Measurements from ENCODE around the gene BANF2. TPM values are rescaled to one million over a fixed set of nuclear protein-coding genes. Genes with fewer than 3 reads are reported as not detected.

Gene BANF2
- total and polyA plus RNA-seq, 2 of the 13 experiments (the other 11 are each of a cell fraction or from before 2014, with no cell fraction given): 0.35 TPM; not detected in 1

DNA sequence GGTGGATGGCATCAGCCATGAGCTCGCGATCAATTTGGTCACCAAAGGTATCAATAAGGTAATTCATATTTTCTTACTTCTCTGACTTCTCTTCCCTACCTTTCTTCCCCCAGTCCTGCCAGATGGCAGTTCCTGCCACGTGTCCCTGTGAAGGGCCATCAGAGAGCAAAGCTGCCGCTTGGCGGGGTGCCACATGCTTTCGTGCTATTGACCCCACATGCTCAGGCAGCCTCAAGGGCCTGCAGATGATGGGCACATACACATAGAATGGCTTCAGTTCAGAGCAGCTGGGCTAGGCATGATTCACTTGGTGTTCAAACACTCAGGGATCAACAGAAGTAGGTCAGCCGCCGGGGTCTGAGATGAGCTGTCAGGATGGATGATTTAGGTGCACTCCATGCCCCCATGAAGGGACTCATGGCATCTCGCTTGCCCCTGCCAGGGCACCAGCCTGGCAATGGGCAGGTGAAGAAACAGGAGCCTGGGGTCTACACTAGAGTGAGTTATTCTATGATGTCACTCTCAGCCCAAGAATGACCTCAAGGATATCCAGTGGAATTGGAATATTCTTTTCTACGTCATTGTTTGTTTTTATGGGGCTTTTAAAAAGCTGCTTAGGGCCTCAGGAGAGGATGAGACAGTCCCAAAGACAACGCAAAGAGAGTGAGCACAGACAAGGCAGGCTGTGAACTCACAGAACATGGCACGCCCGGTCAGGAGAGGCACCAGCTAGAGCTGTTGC, 25.5 kb downstream of the BANF2 start (continued):
- TF ChIP-seq, protein P1, sequence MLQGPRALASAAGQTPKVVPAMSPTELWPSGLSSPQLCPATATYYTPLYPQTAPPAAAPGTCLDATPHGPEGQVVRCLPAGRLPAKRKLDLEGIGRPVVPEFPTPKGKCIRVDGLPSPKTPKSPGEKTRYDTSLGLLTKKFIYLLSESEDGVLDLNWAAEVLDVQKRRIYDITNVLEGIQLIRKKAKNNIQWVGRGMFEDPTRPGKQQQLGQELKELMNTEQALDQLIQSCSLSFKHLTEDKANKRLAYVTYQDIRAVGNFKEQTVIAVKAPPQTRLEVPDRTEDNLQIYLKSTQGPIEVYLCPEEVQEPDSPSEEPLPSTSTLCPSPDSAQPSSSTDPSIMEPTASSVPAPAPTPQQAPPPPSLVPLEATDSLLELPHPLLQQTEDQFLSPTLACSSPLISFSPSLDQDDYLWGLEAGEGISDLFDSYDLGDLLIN (CRISPR knock-in tag; IDR thresholded peaks at IDR 0.05; ENCODE audit: borderline replicate concordance): no peak
- TF ChIP-seq ZNF761 (CRISPR knock-in tag; conservative IDR thresholded peaks at IDR 0.05): no peak
- TF ChIP-seq ZNF138 (CRISPR knock-in tag; IDR thresholded peaks at IDR 0.05; ENCODE audit: low read depth): no peak
- no peak for TF ChIP-seq YEATS4 (CRISPR knock-in tag; IDR thresholded peaks at IDR 0.05; ENCODE audit: borderline replicate concordance)
- TF ChIP-seq ZNF329 (CRISPR knock-in tag; IDR thresholded peaks at IDR 0.05; ENCODE audit: low read depth): no peak
- TF ChIP-seq SOX5 (CRISPR knock-in tag; IDR thresholded peaks at IDR 0.05; ENCODE audit: borderline replicate concordance): no peak
- no peak for TF ChIP-seq BRF2 (CRISPR knock-in tag; IDR thresholded peaks at IDR 0.05)
- no peak for TF ChIP-seq ELF4 (CRISPR knock-in tag; IDR thresholded peaks at IDR 0.05; ENCODE audit: borderline replicate concordance)
- TF ChIP-seq NCOA5 (CRISPR knock-in tag; IDR thresholded peaks at IDR 0.05): no peak
- TF ChIP-seq, protein P2, sequence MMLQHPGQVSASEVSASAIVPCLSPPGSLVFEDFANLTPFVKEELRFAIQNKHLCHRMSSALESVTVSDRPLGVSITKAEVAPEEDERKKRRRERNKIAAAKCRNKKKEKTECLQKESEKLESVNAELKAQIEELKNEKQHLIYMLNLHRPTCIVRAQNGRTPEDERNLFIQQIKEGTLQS (CRISPR knock-in tag; IDR thresholded peaks at IDR 0.05): no peak
- TF ChIP-seq ZMAT5 (CRISPR knock-in tag; IDR thresholded peaks at IDR 0.05; ENCODE audit: borderline replicate concordance, low read depth): no peak
- TF ChIP-seq NKX3-1 (CRISPR knock-in tag; IDR thresholded peaks at IDR 0.05): no peak
- no peak for TF ChIP-seq ZNF343 (CRISPR knock-in tag; IDR thresholded peaks at IDR 0.05)
- peak; percentile 59 for TF ChIP-seq HIC2 (CRISPR knock-in tag; IDR thresholded peaks at IDR 0.05; ENCODE audit: low read depth)
- no peak for TF ChIP-seq ZNF660 (CRISPR knock-in tag; IDR thresholded peaks at IDR 0.05; ENCODE audit: borderline replicate concordance, low read depth)
- TF ChIP-seq ZFP82 (CRISPR knock-in tag; IDR thresholded peaks at IDR 0.05; ENCODE audit: borderline replicate concordance): no peak
- no peak for TF ChIP-seq ZNF136 (CRISPR knock-in tag; IDR thresholded peaks at IDR 0.05; ENCODE audit: low read depth)

Data from HepG2 (cell line).